ENCODE results near the gene PLCD4. TPM values are rescaled to one million over a fixed set of nuclear protein-coding genes. Genes with fewer than 3 reads are reported as not detected.

The PLCD4 gene
- total RNA-seq, 1 experiment from 2014 or later: 5.6 TPM

- H3K9me2 ChIP-seq (replicated peaks; ENCODE audit: low read length): no peaks in the 10 kb centered on the region
- CTCF ChIA-PET: no interaction called here
- H3K27me3 ChIP-seq (ENCODE audit: low read length): no peaks in the 10 kb centered on the region
- no TSS peak for BruUV-seq (replicated peaks)
- peaks cover 94% of the 10 kb centered on the region for H3K79me2 ChIP-seq (ENCODE audit: low read length)
- intact Hi-C loops (cut with micrococcal nuclease): loop anchor here (5.0 kb wide), 3 partner anchors 40 to 170 kb away; partner anchors contain the start of genes CTDSP1 and PLCD4
- TF ChIP-seq CTCF (conservative IDR thresholded peaks at IDR 0.05; ENCODE audit: low read depth, low read length): no peak
- no peak for TF ChIP-seq EZH2phosphoT487 (IDR thresholded peaks at IDR 0.05; ENCODE audit: borderline replicate concordance, low read length)
- no peak for TF ChIP-seq EZH2 (IDR thresholded peaks at IDR 0.05; ENCODE audit: low read length, unreplicated experiment)
- H3K36me3 ChIP-seq (ENCODE audit: low read depth, low read length): peaks cover 11% of the 10 kb centered on the region; the same call in 1 of the 2 replicates
- peak; percentile 66 for ATAC-seq
- peak overlapping the region; percentile 84 for H3K4me3 ChIP-seq (ENCODE audit: low read length)
- peak overlapping the region; percentile 52 for H3K27ac ChIP-seq (ENCODE audit: low read length)
- POLR2A ChIA-PET (ENCODE audit: unreplicated experiment): interaction anchor here (0.5 kb wide), 1 partner anchor 15 kb away, joined by 3 read pairs; no protein-coding TSS in a partner anchor
- peak overlapping the region; percentile 90 for H2AFZ ChIP-seq (ENCODE audit: low read length)
- no peaks in the 10 kb centered on the region for H3K9me3 ChIP-seq (ENCODE audit: low read length)
- H3K4me2 ChIP-seq (ENCODE audit: low read length): peak overlapping the region; percentile 87
- no peaks in the 10 kb centered on the region for H3F3A ChIP-seq (ENCODE audit: low read length, unreplicated experiment)
- H3K4me1 ChIP-seq (ENCODE audit: insufficient read depth, low read length): peaks cover 25% of the 10 kb centered on the region
- no peak for DNase-seq
- H4K20me1 ChIP-seq (ENCODE audit: low read length): peaks cover 12% of the 10 kb centered on the region
- H3K9ac ChIP-seq (ENCODE audit: low read length): peak overlapping the region; percentile 97
Measured at GRCh38 chr2:218567797-218568189, 39.9 kb upstream of the PLCD4 start.

- peak within 1 kb of the TSS; percentile 90 for H2AFZ ChIP-seq (ENCODE audit: low read length)
- H3K9me3 ChIP-seq (ENCODE audit: low read length): no peaks in the 10 kb centered on the region
- peak within 1 kb of the TSS; percentile 85 for H3K27ac ChIP-seq (ENCODE audit: low read length)
- H3F3A ChIP-seq (ENCODE audit: low read length, unreplicated experiment): no peaks in the 10 kb centered on the region
- H3K79me2 ChIP-seq (ENCODE audit: low read length): peaks cover 97% of the 10 kb centered on the region
- DNase-seq (peak; percentile 98), ATAC-seq (peak; percentile 88)
- peak within 1 kb of the TSS; percentile 84 for H3K4me3 ChIP-seq (ENCODE audit: low read length)
- H3K36me3 ChIP-seq (ENCODE audit: low read depth, low read length): peaks cover 12% of the 10 kb centered on the region; the same call in 1 of the 2 replicates
- POLR2A ChIA-PET (ENCODE audit: unreplicated experiment): interaction anchor here (0.5 kb wide), 1 partner anchor 14 kb away, joined by 3 read pairs; no protein-coding TSS in a partner anchor
- CTCF ChIA-PET: interaction anchor here (0.6 kb wide), 1 partner anchor 84 kb away, joined by 3 read pairs; no protein-coding TSS in a partner anchor
- H3K4me2 ChIP-seq (ENCODE audit: low read length): peak within 1 kb of the TSS; percentile 92
- H3K9ac ChIP-seq (ENCODE audit: low read length): peak within 1 kb of the TSS; percentile 97
- peaks cover 12% of the 10 kb centered on the region for H4K20me1 ChIP-seq (ENCODE audit: low read length)
- TF ChIP-seq EZH2phosphoT487 (IDR thresholded peaks at IDR 0.05; ENCODE audit: borderline replicate concordance, low read length) (no peak), CTCF (conservative IDR thresholded peaks at IDR 0.05; ENCODE audit: low read depth, low read length) (no peak), EZH2 (IDR thresholded peaks at IDR 0.05; ENCODE audit: low read length, unreplicated experiment) (no peak)
- no peaks in the 10 kb centered on the region for H3K27me3 ChIP-seq (ENCODE audit: low read length)
- no TSS peak for BruUV-seq (replicated peaks)
- no peaks in the 10 kb centered on the region for H3K9me2 ChIP-seq (replicated peaks; ENCODE audit: low read length)
- intact Hi-C loops (cut with micrococcal nuclease): loop anchor here (5.0 kb wide), 3 partner anchors 39 to 171 kb away; partner anchors contain the start of genes CTDSP1 and PLCD4
- peaks cover 25% of the 10 kb centered on the region for H3K4me1 ChIP-seq (ENCODE audit: insufficient read depth, low read length)
Measured at GRCh38 chr2:218568190-218569037, 39.3 kb upstream of the PLCD4 start, which contains the start of the genes CNOT9 and USP37. TSS of gene CNOT9 (plus strand) at chr2:218568839. CDS start at chr2:218568955, 116 bp downstream. TSS of gene USP37 (minus strand) at chr2:218568351. CDS start at chr2:218558653, 9,698 bp downstream.

Measured in PC-3 (cell line).